Small intestine (tissue), 16 donors: ENCODE data around the gene CARS2. TPM values are rescaled to one million over a fixed set of nuclear protein-coding genes. Genes with fewer than 3 reads are reported as not detected.

Source experiments
- DNase-seq, 2 donors: peaks; one replicate each; pipeline versions ENCODE4 v3.0.0 to v3.0.0-alpha.2; 2013
- FAIRE-seq: peaks from 2 replicates; lab custom pipeline; 2012; peaks lifted over from hg19 to GRCh38; lab: Jason Lieb, UNC
- H3K27ac ChIP-seq, 3 donors: one replicate each; pipeline ENCODE4 v1.5.1; 2013; ENCODE audit warnings: low read length in 2 of 3, mild to moderate bottlenecking in 2 of 3, control low read depth in 1 of 3, inconsistent platforms in 1 of 3, low read depth in 1 of 3, moderate library complexity in 1 of 3
- H3K27me3 ChIP-seq, 3 donors: one replicate each; pipeline ENCODE4 v1.6.1; 2013; ENCODE audit warnings: low read length in 3 of 3, inconsistent platforms in 1 of 3; ENCODE audit not compliant: control insufficient read depth in 3 of 3, insufficient read depth in 3 of 3
- H3K36me3 ChIP-seq, 3 donors: one replicate each; pipeline ENCODE4 v1.6.1; 2013; ENCODE audit warnings: low read length in 3 of 3, inconsistent platforms in 1 of 3, low read depth in 1 of 3, mild to moderate bottlenecking in 1 of 3, moderate library complexity in 1 of 3; ENCODE audit not compliant: control insufficient read depth in 3 of 3, insufficient read depth in 2 of 3
- H3K4me1 ChIP-seq, 3 donors: one replicate each; pipeline ENCODE4 v1.6.1; 2013; ENCODE audit warnings: low read length in 2 of 3, inconsistent platforms in 1 of 3, low read depth in 1 of 3, mild to moderate bottlenecking in 1 of 3, moderate library complexity in 1 of 3; ENCODE audit not compliant: control insufficient read depth in 3 of 3, insufficient read depth in 2 of 3
- H3K4me3 ChIP-seq, 3 donors: one replicate each; pipeline ENCODE4 v1.5.1; 2013; ENCODE audit warnings: low read length in 3 of 3, control low read depth in 1 of 3, inconsistent platforms in 1 of 3, low read depth in 1 of 3, mild to moderate bottlenecking in 1 of 3, moderate library complexity in 1 of 3
- H3K9me3 ChIP-seq, 2 donors: one replicate each; pipeline ENCODE4 v1.6.1; 2013; ENCODE audit warnings: low read depth in 1 of 2, low read length in 1 of 2; ENCODE audit not compliant: control insufficient read depth in 2 of 2, insufficient read depth in 1 of 2
- WGBS, 3 donors: extraction: QIAGEN DNeasy Blood & Tissue Kit; methylation state at CpG; one replicate each; pipeline ENCODE4 v1.1.7; 2013; 5-methylcytosine and 5-hydroxymethylcytosine counted together
- long read RNA-seq, 10 donors: transcript quantifications; one replicate each; lab custom pipeline, GENCODE V29; 2026
- polyA plus RNA-seq, 4 donors: library from polyadenylated mRNA; stranded (reverse) in 3 of 4; unstranded in 1 of 4; fragments of 200-250 nt in 3 of 4; fragments of 120-200 nt in 1 of 4; gene quantifications; one replicate each; pipeline versions ENCODE4 v1.2.1 to v1.2.3, GENCODE V29; 2013
- donor health status: healthy with polysubstance abuse.
- donor health status: control.
- donor health status: control.
- donor health status: Bipolar disorder and iron deficiency.
- donor health status: healthy.

CARS2 gene, protein sequence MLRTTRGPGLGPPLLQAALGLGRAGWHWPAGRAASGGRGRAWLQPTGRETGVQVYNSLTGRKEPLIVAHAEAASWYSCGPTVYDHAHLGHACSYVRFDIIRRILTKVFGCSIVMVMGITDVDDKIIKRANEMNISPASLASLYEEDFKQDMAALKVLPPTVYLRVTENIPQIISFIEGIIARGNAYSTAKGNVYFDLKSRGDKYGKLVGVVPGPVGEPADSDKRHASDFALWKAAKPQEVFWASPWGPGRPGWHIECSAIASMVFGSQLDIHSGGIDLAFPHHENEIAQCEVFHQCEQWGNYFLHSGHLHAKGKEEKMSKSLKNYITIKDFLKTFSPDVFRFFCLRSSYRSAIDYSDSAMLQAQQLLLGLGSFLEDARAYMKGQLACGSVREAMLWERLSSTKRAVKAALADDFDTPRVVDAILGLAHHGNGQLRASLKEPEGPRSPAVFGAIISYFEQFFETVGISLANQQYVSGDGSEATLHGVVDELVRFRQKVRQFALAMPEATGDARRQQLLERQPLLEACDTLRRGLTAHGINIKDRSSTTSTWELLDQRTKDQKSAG
- polyA plus RNA-seq, result 100 to 1,000 TPM in 1 of 4 donors, 10 to 100 TPM in 3; 69.7 to 107 (median 84.9) TPM
- long read RNA-seq, donor 1, result 0 reads
- long read RNA-seq, donor 2, transcript CARS2-201 (15 exons, 1,879 nt), result major isoform, 5 of 7 reads
- long read RNA-seq, donor 2, partial matches to known transcripts, result 0 of 7 reads
- long read RNA-seq, donor 2, other reads (novel, unspliced or antisense), result 0 of 7 reads
- long read RNA-seq, donor 3, transcript CARS2-224 (2 exons, 3,516 nt), result major isoform, 5 of 17 reads
- long read RNA-seq, donor 3, partial matches to known transcripts, result 6 of 17 reads
- long read RNA-seq, donor 3, other reads (novel, unspliced or antisense), result 0 of 17 reads
- long read RNA-seq, donor 4, partial matches to known transcripts, result 0 of 1 reads
- long read RNA-seq, donor 4, other reads (novel, unspliced or antisense), result 0 of 1 reads
- long read RNA-seq, donor 5, partial matches to known transcripts, result 5 of 11 reads
- long read RNA-seq, donor 5, other reads (novel, unspliced or antisense), result 0 of 11 reads
- long read RNA-seq, donor 6, transcript CARS2-201 (15 exons, 1,879 nt), result major isoform, 8 of 18 reads
- long read RNA-seq, donor 6, partial matches to known transcripts, result 9 of 18 reads
- long read RNA-seq, donor 6, other reads (novel, unspliced or antisense), result 0 of 18 reads
- long read RNA-seq, donor 7, result 0 reads
- long read RNA-seq, donor 8, result 0 reads
- long read RNA-seq, donor 9, result 0 reads
- long read RNA-seq, donor 10, transcript CARS2-201 (15 exons, 1,879 nt), result major isoform, 20 of 22 reads
- long read RNA-seq, donor 10, partial matches to known transcripts, result 0 of 22 reads
- long read RNA-seq, donor 10, other reads (novel, unspliced or antisense), result 0 of 22 reads

DNA sequence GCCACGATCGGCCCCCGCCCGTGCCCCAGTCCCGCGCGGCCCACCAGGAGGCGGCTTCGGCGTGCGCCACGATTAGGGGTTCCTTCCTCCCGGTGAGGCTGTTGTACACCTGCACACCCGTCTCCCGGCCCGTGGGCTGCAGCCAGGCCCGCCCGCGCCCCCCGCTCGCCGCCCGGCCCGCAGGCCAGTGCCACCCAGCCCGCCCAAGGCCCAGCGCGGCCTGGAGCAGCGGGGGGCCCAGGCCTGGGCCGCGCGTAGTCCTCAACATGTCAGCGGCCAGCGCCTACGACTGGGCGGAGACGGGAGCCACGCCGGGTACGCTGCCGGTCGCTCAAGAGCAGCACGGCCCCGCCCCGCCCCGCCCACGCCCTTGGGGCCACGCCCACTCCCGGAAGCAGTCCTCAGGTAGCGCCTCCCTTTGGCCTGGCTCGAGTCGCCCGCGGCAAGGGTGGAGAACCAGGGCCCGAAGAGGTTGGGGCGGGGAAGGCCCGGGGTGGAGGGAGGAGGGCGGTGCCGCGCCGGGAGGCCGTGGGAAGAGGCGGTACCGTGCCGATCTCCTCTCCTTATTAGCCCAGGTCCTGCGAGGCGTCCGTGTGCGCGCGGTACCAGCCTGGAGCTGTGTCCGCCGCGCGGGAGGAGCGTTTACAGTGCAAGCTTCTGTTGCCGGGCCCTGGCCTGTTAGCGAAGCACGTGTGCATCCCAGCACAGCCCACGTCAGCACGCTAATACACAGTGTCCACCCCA lies at the start of gene CARS2:
Gene CARS2 (minus strand): TSS at position 291 of the 744 bp plus-strand sequence. CDS start 23 bp downstream, at position 268.
- Histone ChIP-seq H3K4me1 (peaks cover 0 to 25% (median 5%) of the 10 kb centered on the region in 3 donors), H3K27me3 (no peaks in the 10 kb centered on the region), H3K27ac (peak within 1 kb of the TSS; percentile 72 to 87 (median 80)), H3K4me3 (peak within 1 kb of the TSS; percentile 77 to 91 (median 81)), H3K36me3 (peaks cover 0 to 17% (median under 1%) of the 10 kb centered on the region in 3 donors), H3K9me3 (no peaks in the 10 kb centered on the region)
- DNase-seq (peak; percentile 98 to 100), FAIRE-seq (no peak)
- WGBS, 3 donors, result 0% methylated on average over 49 to 80 of the region's 80 CpGs

- WGBS, 3 donors, result 72 to 78% (median 74%) methylated on average over 4 of the region's 4 CpGs
Observed at GRCh38 chr13:110748271-110748670, 42.4 kb upstream of the CARS2 start.

GRCh38 chr13:110746438-110746837 lies 40.5 kb upstream of the CARS2 start:
- H3K27me3 ChIP-seq, result no peaks in the 10 kb centered on the region
- H3K4me1 ChIP-seq, result no peaks in the 10 kb centered on the region
- no peak for DNase-seq
- no peaks in the 10 kb centered on the region for H3K36me3 ChIP-seq
- WGBS, 3 donors, result 52 to 80% (median 55%) methylated on average over 1 of the region's 1 CpG
- peaks cover 0 to 11% of the 10 kb centered on the region in 2 donors for H3K9me3 ChIP-seq
- FAIRE-seq, result no peak
- no peak overlapping the region for H3K27ac ChIP-seq
- no peak overlapping the region for H3K4me3 ChIP-seq

More at GRCh38 chr13:110748271-110748670, 42.4 kb upstream of the CARS2 start:
- no peaks in the 10 kb centered on the region for H3K27me3 ChIP-seq
- no peaks in the 10 kb centered on the region for H3K4me1 ChIP-seq
- no peak overlapping the region for H3K4me3 ChIP-seq
- no peak overlapping the region for H3K27ac ChIP-seq
- FAIRE-seq (no peak), DNase-seq (no peak)
- H3K9me3 ChIP-seq, result peaks cover 0 to 10% of the 10 kb centered on the region in 2 donors
- no peaks in the 10 kb centered on the region for H3K36me3 ChIP-seq

DNA sequence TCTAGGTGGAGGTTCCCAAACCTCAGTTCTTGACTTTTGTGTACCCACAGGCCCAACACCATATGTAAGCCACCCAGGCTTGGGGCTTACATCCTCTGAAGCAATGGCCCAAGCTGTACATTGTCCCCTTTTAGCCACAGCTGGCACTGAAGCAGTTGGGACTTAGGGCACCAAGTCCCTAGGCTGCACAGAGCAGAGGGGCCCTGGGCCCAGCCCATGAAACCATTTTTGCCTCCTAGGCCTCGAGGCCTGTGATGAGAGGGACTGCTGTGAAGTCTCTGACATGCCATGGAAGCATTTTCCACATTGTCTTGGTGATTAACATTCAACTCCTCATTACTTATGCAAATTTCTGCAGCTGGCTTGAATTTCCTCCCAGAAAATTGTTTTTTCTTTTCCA lies 37.8 kb upstream of the CARS2 start:
- H3K4me3 ChIP-seq, result no peak overlapping the region
- no peaks in the 10 kb centered on the region for H3K36me3 ChIP-seq
- FAIRE-seq (no peak), DNase-seq (no peak)
- WGBS, 3 donors, result 24 to 70% (median 33%) methylated on average over 1 of the region's 1 CpG
- H3K9me3 ChIP-seq, result peaks cover 0 to 15% of the 10 kb centered on the region in 2 donors
- H3K27me3 ChIP-seq, result no peaks in the 10 kb centered on the region
- no peak overlapping the region for H3K27ac ChIP-seq
- H3K4me1 ChIP-seq, result no peaks in the 10 kb centered on the region

- no peaks in the 10 kb centered on the region for H3K4me1 ChIP-seq
- DNase-seq (no peak), FAIRE-seq (no peak)
- no peaks in the 10 kb centered on the region for H3K27me3 ChIP-seq
- no peak overlapping the region for H3K27ac ChIP-seq
- no peak overlapping the region for H3K4me3 ChIP-seq
- H3K36me3 ChIP-seq, result no peaks in the 10 kb centered on the region
- H3K9me3 ChIP-seq, result peaks cover 0 to 9% of the 10 kb centered on the region in 2 donors
Observed at GRCh38 chr13:110737555-110737954, 31.6 kb upstream of the CARS2 start.

DNA sequence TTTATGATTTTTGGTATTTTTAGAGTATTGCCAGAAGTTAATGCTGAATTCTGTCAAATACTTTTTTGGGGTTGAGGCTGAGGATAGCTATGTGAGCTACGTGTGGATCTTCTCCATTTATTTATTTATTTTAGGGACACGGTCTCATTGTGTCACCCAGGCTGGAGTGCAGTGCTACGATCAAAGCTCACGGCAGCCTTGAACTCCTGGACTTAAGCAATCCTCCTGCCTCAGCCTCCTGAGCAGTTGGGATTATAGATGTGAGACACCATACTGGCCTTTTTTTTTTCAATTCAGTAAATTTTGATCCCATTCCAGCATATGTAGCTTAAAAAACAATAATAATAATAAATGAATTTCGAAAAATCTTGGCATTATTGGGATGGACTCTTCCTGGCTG lies 28.6 kb upstream of the CARS2 start:
- no peaks in the 10 kb centered on the region for H3K27me3 ChIP-seq
- no peaks in the 10 kb centered on the region for H3K4me1 ChIP-seq
- FAIRE-seq (no peak), DNase-seq (no peak)
- no peaks in the 10 kb centered on the region for H3K36me3 ChIP-seq
- WGBS, 3 donors, result 88 to 93% (median 90%) methylated on average over 5 of the region's 5 CpGs
- no peak overlapping the region for H3K27ac ChIP-seq
- peaks cover 0 to 9% of the 10 kb centered on the region in 2 donors for H3K9me3 ChIP-seq
- H3K4me3 ChIP-seq, result no peak overlapping the region

GRCh38 chr13:110731072-110731471 lies 25.2 kb upstream of the CARS2 start:
- H3K27ac ChIP-seq, result no peak overlapping the region
- peaks cover 0 to 5% (median 0%) of the 10 kb centered on the region in 3 donors for H3K4me1 ChIP-seq
- 86 to 89% (median 87%) methylated on average over 3 of the region's 3 CpGs for WGBS, 3 donors
- FAIRE-seq, result no peak
- H3K36me3 ChIP-seq, result no peaks in the 10 kb centered on the region
- H3K9me3 ChIP-seq, result no peaks in the 10 kb centered on the region
- DNase-seq, result peak in 1 of 2 donors; percentile 8
- H3K27me3 ChIP-seq, result no peaks in the 10 kb centered on the region
- H3K4me3 ChIP-seq, result no peak overlapping the region
